ENCODE data around the gene HOXA2.

Gene HOXA2

GRCh38 chr7:27124902-27125689 lies 22.6 kb upstream of the HOXA2 start:
- no peak for DNase-seq

GRCh38 chr7:27124096-27124901 lies 21.8 kb upstream of the HOXA2 start:
- no peak for DNase-seq

GRCh38 chr7:27123477-27124053 lies 21.1 kb upstream of the HOXA2 start:
- no peak for DNase-seq

- DNase-seq = no peak
These were observed 20.6 kb upstream of the HOXA2 start for GRCh38 chr7:27123007-27123476.

- DNase-seq = no peak
These were observed 19.8 kb upstream of the HOXA2 start for GRCh38 chr7:27122077-27122910.

- no peak for DNase-seq
These were observed 19.2 kb upstream of the HOXA2 start for GRCh38 chr7:27121684-27122076.

GRCh38 chr7:27119412-27119911 lies 17.0 kb upstream of the HOXA2 start:
- no peak for DNase-seq

- DNase-seq = no peak
These were observed 16.1 kb upstream of the HOXA2 start for GRCh38 chr7:27118580-27118979.

GRCh38 chr7:27117887-27118491 lies 15.5 kb upstream of the HOXA2 start:
- DNase-seq = no peak

- no peak for DNase-seq
These were observed 14.7 kb upstream of the HOXA2 start for GRCh38 chr7:27116962-27117886.

GRCh38 chr7:27116031-27116961 lies 13.8 kb upstream of the HOXA2 start:
- no peak for DNase-seq

GRCh38 chr7:27115221-27116026 lies 12.9 kb upstream of the HOXA2 start:
- no peak for DNase-seq

GRCh38 chr7:27114881-27115220 lies 12.4 kb upstream of the HOXA2 start:
- DNase-seq = no peak

GRCh38 chr7:27113991-27114769 lies 11.7 kb upstream of the HOXA2 start:
- DNase-seq = no peak

- no peak for DNase-seq
These were observed 10.8 kb upstream of the HOXA2 start for GRCh38 chr7:27112955-27113949.

GRCh38 chr7:27112361-27112760 lies 9.9 kb upstream of the HOXA2 start:
- no peak for DNase-seq

- DNase-seq = no peak
These were observed 9.3 kb upstream of the HOXA2 start for GRCh38 chr7:27111751-27112277.
